Fibroblast of lung (primary cell): ENCODE results near the gene RGS7. TPM values are rescaled to one million over a fixed set of nuclear protein-coding genes. Genes with fewer than 3 reads are reported as not detected.

ENCODE experiments used
- DNase-seq, 2 donors: peaks; one replicate each; pipeline versions ENCODE4 v3.0.0 to v3.0.0-alpha.2; 2010; ENCODE audit warnings: low read depth in 2 of 2
- H2AFZ ChIP-seq: 2 replicates; pipeline ENCODE4 v1.5.1; 2012; ENCODE audit warnings: low read length, control low read depth, inconsistent platforms
- H3K27ac ChIP-seq: 2 replicates; pipeline ENCODE4 v1.5.1; 2011; ENCODE audit warnings: low read length, control low read depth; ENCODE audit not compliant: insufficient read depth
- H3K27me3 ChIP-seq: 2 replicates; pipeline ENCODE4 v1.5.1; 2011; ENCODE audit warnings: mild to moderate bottlenecking, low read length; ENCODE audit not compliant: control insufficient read depth, insufficient read depth
- H3K36me3 ChIP-seq: 2 replicates; pipeline ENCODE4 v1.5.1; 2011; ENCODE audit warnings: low read length; ENCODE audit not compliant: control insufficient read depth, insufficient read depth
- H3K4me1 ChIP-seq: 2 replicates; pipeline ENCODE4 v1.5.1; 2011; ENCODE audit warnings: low read length; ENCODE audit not compliant: control insufficient read depth, insufficient read depth; ENCODE audit errors: extremely low read depth
- H3K4me2 ChIP-seq: 2 replicates; pipeline ENCODE4 v1.5.1; 2011; ENCODE audit warnings: low read length, control low read depth; ENCODE audit not compliant: insufficient read depth; ENCODE audit errors: extremely low read depth
- H3K4me3 ChIP-seq, 4 experiments: fragments of 200-600 bp in 1 of 4; sonication (generic) in 1 of 4; replicated peaks in 1 of 4; 2 replicates each; pipeline ENCODE4 v1.5.1; 2011 to 2016; ENCODE audit warnings: low read length in 4 of 4, low read depth in 3 of 4, mild to moderate bottlenecking in 3 of 4, control low read depth in 2 of 4, inconsistent platforms in 1 of 4, mixed read lengths in 1 of 4; ENCODE audit not compliant: insufficient read depth in 1 of 4; ENCODE audit errors: control extremely low read depth in 1 of 4
- H3K79me2 ChIP-seq: 2 replicates; pipeline ENCODE4 v1.5.1; 2012; ENCODE audit warnings: mild to moderate bottlenecking, low read length, inconsistent platforms; ENCODE audit not compliant: control insufficient read depth, insufficient read depth
- H3K9ac ChIP-seq: 2 replicates; pipeline ENCODE4 v1.5.1; 2011; ENCODE audit warnings: mild to moderate bottlenecking, low read length, control low read depth; ENCODE audit not compliant: insufficient read depth
- H3K9me3 ChIP-seq: 2 replicates; pipeline ENCODE4 v1.5.1; 2012; ENCODE audit warnings: low read depth, low read length; ENCODE audit not compliant: control insufficient read depth, insufficient read depth
- H4K20me1 ChIP-seq: 2 replicates; pipeline ENCODE4 v1.5.1; 2011; ENCODE audit warnings: low read length; ENCODE audit not compliant: control insufficient read depth, insufficient read depth; ENCODE audit errors: extremely low read depth
- CTCF ChIP-seq, 2 donors: IDR thresholded peaks in 1 of 2; conservative IDR thresholded peaks in 1 of 2; 1 replicate in 1 of 2; 2 replicates in 1 of 2; pipeline ENCODE4 v1.5.1; 2011 to 2012; ENCODE audit warnings: low read length in 2 of 2, control low read depth in 1 of 2, inconsistent platforms in 1 of 2, low read depth in 1 of 2, mild to moderate bottlenecking in 1 of 2
- EZH2 ChIP-seq: IDR thresholded peaks from 2 replicates; pipeline ENCODE4 v1.5.1; 2012; ENCODE audit warnings: low read length, control low read depth, mild to moderate bottlenecking; ENCODE audit errors: missing control alignments
- polyA plus RNA-seq, 2 donors: library from polyadenylated mRNA; depleted of rRNA in 1 of 2; stranded (reverse) in 1 of 2; unstranded in 1 of 2; fragments of >200 nt; gene quantifications; 2 replicates each; pipeline ENCODE4 v1.2.1, GENCODE V29; 2011 to 2012; ENCODE audit warnings: missing spikeins in 1 of 2
- total RNA-seq: library from RNA; depleted of rRNA; stranded (reverse); fragments of >200 nt; gene quantifications from 2 replicates; pipeline ENCODE4 v1.2.1, GENCODE V29; 2014

The RGS7 gene
- total and polyA plus RNA-seq, 2 donors (not counting 1 experiment from before 2014, with no cell fraction given) = 3.6 to 4.2 TPM

GRCh38 chr1:240816472-240816871, 540.5 kb downstream of the RGS7 start:
- no peak overlapping the region for H3K9ac ChIP-seq
- TF ChIP-seq EZH2 (no peak), CTCF (conservative IDR thresholded peaks at IDR 0.05 in 1 of 2, IDR thresholded peaks at IDR 0.05 in 1 of 2; ENCODE audit: low read depth in 1 of 2, low read length in 2 of 2) (no peak)
- no peak overlapping the region for H3K27ac ChIP-seq
- H3K4me2 ChIP-seq = no peak overlapping the region
- no peaks in the 10 kb centered on the region for H3K36me3 ChIP-seq
- H3K9me3 ChIP-seq = no peaks in the 10 kb centered on the region
- no peaks in the 10 kb centered on the region for H3K27me3 ChIP-seq
- H3K4me1 ChIP-seq = no peaks in the 10 kb centered on the region
- no peak overlapping the region for H3K4me3 ChIP-seq
- DNase-seq = no peak
- H4K20me1 ChIP-seq = no peaks in the 10 kb centered on the region
- H2AFZ ChIP-seq = no peak overlapping the region
- no peaks in the 10 kb centered on the region for H3K79me2 ChIP-seq

GRCh38 chr1:240813720-240814119, 543.3 kb downstream of the RGS7 start:
- H3K4me2 ChIP-seq = no peak overlapping the region
- no peaks in the 10 kb centered on the region for H3K9me3 ChIP-seq
- no peaks in the 10 kb centered on the region for H4K20me1 ChIP-seq
- no peak overlapping the region for H2AFZ ChIP-seq
- DNase-seq = peak in 1 of 2 donors; percentile 48
- no peaks in the 10 kb centered on the region for H3K4me1 ChIP-seq
- H3K27ac ChIP-seq = no peak overlapping the region
- H3K4me3 ChIP-seq = no peak overlapping the region
- H3K79me2 ChIP-seq = no peaks in the 10 kb centered on the region
- H3K27me3 ChIP-seq = no peaks in the 10 kb centered on the region
- H3K9ac ChIP-seq = no peak overlapping the region
- no peak for TF ChIP-seq CTCF (conservative IDR thresholded peaks at IDR 0.05 in 1 of 2, IDR thresholded peaks at IDR 0.05 in 1 of 2; ENCODE audit: low read depth in 1 of 2, low read length in 2 of 2)
- TF ChIP-seq EZH2 = no peak
- H3K36me3 ChIP-seq = no peaks in the 10 kb centered on the region

GRCh38 chr1:240811256-240811655, 545.7 kb downstream of the RGS7 start:
- no peak overlapping the region for H3K9ac ChIP-seq
- H3K9me3 ChIP-seq = no peaks in the 10 kb centered on the region
- TF ChIP-seq CTCF (conservative IDR thresholded peaks at IDR 0.05 in 1 of 2, IDR thresholded peaks at IDR 0.05 in 1 of 2; ENCODE audit: low read depth in 1 of 2, low read length in 2 of 2) = no peak
- no peak for TF ChIP-seq EZH2
- no peaks in the 10 kb centered on the region for H3K27me3 ChIP-seq
- H3K36me3 ChIP-seq = no peaks in the 10 kb centered on the region
- H4K20me1 ChIP-seq = no peaks in the 10 kb centered on the region
- no peak for DNase-seq
- H3K27ac ChIP-seq = no peak overlapping the region
- no peak overlapping the region for H3K4me2 ChIP-seq
- H2AFZ ChIP-seq = no peak overlapping the region
- H3K4me3 ChIP-seq = no peak overlapping the region
- H3K79me2 ChIP-seq = no peaks in the 10 kb centered on the region
- H3K4me1 ChIP-seq = no peaks in the 10 kb centered on the region
